CMK (cell line): ENCODE data around the gene GMDS.
A peak's percentile ranks its signal among the peaks of the same experiment; 100 is the strongest.

Experiments used
- DNase-seq: peaks from one replicate; pipeline ENCODE4 v3.0.0-alpha.2; 2010; ENCODE audit warnings: low read depth

Gene GMDS

GRCh38 chr6:1612974-1613306 is 632.5 kb downstream of the GMDS start:
- DNase-seq, result no peak

GRCh38 chr6:1612299-1612973 is 633.0 kb downstream of the GMDS start:
- no peak for DNase-seq

GRCh38 chr6:1611572-1612298 is 633.7 kb downstream of the GMDS start:
- no peak for DNase-seq

DNA sequence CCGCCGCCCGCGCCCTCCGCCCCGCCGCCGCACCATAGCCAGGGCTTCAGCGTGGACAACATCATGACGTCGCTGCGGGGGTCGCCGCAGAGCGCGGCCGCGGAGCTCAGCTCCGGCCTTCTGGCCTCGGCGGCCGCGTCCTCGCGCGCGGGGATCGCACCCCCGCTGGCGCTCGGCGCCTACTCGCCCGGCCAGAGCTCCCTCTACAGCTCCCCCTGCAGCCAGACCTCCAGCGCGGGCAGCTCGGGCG is 634.2 kb downstream of the GMDS start:
- DNase-seq, result no peak

DNA sequence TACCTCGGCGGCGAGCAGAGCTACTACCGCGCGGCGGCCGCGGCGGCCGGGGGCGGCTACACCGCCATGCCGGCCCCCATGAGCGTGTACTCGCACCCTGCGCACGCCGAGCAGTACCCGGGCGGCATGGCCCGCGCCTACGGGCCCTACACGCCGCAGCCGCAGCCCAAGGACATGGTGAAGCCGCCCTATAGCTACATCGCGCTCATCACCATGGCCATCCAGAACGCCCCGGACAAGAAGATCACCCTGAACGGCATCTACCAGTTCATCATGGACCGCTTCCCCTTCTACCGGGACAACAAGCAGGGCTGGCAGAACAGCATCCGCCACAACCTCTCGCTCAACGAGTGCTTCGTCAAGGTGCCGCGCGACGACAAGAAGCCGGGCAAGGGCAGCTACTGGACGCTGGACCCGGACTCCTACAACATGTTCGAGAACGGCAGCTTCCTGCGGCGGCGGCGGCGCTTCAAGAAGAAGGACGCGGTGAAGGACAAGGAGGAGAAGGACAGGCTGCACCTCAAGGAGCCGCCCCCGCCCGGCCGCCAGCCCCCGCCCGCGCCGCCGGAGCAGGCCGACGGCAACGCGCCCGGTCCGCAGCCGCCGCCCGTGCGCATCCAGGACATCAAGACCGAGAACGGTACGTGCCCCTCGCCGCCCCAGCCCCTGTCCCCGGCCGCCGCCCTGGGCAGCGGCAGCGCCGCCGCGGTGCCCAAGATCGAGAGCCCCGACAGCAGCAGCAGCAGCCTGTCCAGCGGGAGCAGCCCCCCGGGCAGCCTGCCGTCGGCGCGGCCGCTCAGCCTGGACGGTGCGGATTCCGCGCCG is 634.7 kb downstream of the GMDS start:
- no peak for DNase-seq

DNA sequence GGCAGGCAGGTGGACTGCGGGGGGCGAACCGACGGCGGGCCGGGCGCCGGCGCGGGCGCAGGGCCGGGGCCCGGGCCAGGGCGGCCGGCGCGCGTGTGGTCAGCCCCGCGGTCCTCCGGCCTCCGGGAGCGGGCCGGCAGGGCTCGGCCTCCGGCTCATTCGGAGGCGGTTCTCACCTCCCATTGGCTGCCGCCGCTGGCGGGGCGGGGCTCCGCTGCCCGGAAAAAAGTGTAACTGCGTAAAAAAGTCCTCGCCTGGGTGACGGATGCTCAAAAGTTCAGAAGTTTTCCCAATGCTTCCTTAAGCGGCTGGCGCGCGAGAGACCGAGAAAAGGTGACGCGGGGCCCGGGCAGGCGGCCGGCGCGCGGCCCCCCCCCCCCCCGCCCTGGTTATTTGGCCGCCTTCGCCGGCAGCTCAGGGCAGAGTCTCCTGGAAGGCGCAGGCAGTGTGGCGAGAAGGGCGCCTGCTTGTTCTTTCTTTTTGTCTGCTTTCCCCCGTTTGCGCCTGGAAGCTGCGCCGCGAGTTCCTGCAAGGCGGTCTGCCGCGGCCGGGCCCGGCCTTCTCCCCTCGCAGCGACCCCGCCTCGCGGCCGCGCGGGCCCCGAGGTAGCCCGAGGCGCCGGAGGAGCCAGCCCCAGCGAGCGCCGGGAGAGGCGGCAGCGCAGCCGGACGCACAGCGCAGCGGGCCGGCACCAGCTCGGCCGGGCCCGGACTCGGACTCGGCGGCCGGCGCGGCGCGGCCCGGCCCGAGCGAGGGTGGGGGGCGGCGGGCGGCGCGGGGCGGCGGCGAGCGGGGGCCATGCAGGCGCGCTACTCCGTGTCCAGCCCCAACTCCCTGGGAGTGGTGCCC is 635.5 kb downstream of the GMDS start, which contains the start of gene FOXC1:
TSS of gene FOXC1 (plus strand) at position 268 of the 849 bp plus-strand sequence. CDS start at position 799, 531 bp downstream.
- peak; percentile 30 for DNase-seq

DNA sequence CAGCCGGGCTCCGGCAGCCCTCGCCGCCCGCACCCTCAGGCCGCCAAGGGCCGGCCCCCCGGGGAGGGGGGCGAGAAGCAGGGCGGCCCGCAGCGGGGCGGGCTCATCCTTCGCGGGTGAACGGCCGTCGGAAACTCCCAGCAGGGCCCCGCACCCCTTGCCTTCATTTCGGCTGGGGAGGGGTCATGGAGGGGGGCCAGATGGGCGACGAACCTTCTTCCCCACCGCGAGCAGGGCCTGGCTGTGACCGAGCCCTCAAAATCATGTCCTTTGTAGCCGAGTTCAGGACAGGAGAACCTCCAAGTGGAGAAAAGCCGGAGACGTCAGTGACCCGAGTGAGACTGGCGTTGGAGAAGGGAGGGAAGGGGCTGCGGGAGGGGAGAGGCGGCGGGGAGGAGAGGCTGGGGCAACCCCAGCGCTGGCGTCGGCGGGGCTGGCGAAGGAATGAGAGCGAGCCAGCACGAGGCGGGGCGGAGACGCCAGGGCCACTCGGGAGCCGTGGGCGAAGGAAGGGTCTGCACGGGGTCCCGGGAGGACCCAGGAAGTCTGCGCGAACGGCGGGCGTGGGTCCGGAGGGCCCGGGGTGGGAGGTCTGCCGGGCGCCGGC is 636.3 kb downstream of the GMDS start:
- DNase-seq, result no peak

- DNase-seq, result no peak
Observed at GRCh38 chr6:1608222-1609040, 637.0 kb downstream of the GMDS start.

- no peak for DNase-seq
Observed at GRCh38 chr6:1607516-1608221, 637.7 kb downstream of the GMDS start.

- no peak for DNase-seq
Observed at GRCh38 chr6:1606780-1607515, 638.5 kb downstream of the GMDS start.

- no peak for DNase-seq
Observed at GRCh38 chr6:1605893-1606779, 639.3 kb downstream of the GMDS start.

DNA sequence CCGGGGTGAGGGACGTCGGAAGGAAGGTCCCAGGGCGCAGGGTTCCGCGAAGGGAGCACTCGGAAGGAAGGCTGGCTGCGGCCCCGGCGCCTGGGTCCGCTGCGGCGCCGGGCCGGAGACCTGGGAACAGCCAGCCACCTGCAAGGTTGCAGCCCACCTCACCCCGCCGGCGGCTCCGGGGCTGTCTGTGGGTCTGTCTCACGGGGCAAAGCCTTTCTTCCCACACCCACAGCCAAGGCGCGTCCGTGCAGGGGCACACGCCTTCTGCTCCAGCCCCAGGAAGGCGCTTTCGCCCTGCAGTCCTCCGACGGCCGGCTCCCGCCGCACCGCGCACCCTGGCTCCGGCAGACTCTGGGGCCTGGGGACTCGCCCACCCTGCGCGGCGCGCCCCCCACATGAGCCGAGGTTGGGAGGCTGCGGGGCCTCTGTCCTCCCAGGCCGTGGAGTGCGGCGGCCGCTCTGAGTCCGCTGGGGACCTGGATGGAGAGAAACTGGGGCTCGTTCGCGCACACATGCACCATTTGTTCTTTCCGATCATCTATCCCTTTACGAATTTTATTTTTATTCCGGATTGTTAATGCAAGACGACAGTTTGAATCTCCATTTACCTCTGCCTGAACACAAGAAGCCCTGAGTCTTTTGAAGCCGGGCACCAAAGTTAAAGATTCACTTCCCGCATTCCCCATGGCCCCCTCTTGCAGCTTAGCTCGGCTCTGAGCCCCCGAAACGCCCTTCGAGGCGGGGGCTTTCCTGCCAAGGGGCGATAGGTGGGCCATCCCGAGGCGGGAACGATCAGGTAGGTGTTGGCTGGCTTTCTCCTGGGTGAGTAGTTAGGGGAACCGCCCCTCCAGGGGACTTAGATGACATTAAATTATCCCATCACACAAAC is 640.2 kb downstream of the GMDS start:
- DNase-seq, result no peak

DNA sequence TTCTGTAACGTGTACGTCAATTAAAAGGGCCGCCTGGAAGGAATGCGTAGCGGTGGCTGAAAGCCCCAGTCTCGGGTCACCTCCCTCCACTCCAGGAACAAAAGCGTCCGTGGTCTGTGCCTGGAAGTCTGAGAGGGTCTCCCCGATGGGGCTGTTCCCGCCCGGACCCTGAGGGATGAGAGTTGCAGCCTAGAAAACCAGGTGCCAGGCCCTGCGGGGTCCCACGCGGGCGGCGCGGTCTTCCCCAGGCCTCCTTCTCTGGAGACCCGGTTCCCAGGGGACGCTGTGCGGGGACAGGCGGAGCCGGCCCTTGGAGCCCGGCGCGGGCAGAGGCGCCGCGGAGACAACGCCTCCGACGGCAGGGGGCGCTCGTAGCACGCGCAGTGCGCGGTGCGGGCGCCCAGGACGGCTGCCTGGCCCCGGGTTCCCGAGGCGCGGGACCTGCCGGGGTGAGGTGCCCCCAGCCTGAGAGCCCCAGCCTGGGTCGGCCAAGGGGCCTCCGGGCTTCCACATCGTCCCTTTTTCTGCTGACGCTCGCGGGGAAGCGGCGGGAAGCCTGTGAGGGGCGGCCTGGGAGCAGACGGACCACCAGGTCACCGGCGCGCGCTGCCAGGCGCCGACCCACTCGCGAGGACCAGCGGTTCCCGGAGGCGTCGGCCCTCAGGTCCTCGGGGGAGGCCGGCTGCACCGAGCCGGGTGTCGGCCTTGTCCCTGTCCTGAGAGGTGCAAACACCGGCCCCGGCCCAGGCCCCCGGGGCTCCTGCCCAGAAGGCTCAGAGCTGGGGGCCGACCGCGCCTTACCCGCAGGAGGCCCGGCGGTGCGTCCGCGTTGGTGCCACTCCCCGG is 641.0 kb downstream of the GMDS start:
- DNase-seq, result no peak

DNA sequence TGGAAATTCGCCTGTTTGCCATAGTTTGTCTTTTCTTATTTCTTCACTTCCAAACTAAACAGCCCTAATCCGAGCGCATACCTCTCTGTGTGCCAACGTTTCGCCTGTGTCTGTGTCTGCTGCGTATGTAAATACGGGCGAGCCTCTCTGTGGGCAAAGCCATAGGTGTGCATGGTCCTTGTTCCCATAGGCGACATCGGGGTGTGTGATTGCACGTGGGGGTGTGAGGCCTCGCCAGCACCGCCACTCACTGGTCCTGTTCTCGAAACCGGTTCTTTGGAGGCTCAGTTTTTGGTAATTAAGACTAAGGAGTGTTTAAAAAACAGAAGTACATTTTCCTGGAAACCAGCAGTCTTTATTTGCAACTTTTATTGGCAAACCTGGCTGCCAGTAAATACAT is 641.7 kb downstream of the GMDS start:
- no peak for DNase-seq

GRCh38 chr6:1602049-1602713 is 643.2 kb downstream of the GMDS start:
- DNase-seq, result no peak
